Cortex of kidney (tissue), 1 donor: ENCODE results near the gene CPXM2.

Experiments
- DNase-seq: peaks from one replicate; lab custom pipeline; 2025; lab: John Stamatoyannopoulos, UW

The CPXM2 gene

GRCh38 chr10:123904834-123905409 lies 13.3 kb upstream of the CPXM2 start:
- no peak for DNase-seq

- DNase-seq = no peak
Observed at GRCh38 chr10:123903621-123904020, 12.0 kb upstream of the CPXM2 start.

- DNase-seq = no peak
Observed at GRCh38 chr10:123901621-123902020, 10.0 kb upstream of the CPXM2 start.

GRCh38 chr10:123897146-123897545 lies 5.5 kb upstream of the CPXM2 start:
- no peak for DNase-seq

GRCh38 chr10:123896246-123896927 lies 4.8 kb upstream of the CPXM2 start:
- DNase-seq = no peak

- no peak for DNase-seq
Observed at GRCh38 chr10:123893651-123894050, 2.0 kb upstream of the CPXM2 start.

- DNase-seq = no peak
Observed at GRCh38 chr10:123890756-123891143, 857 bp downstream of the CPXM2 start.

- DNase-seq = no peak
Observed at GRCh38 chr10:123890226-123890625, 1.4 kb downstream of the CPXM2 start.

GRCh38 chr10:123889821-123890220 lies 1.8 kb downstream of the CPXM2 start:
- no peak for DNase-seq

GRCh38 chr10:123888751-123889150 lies 2.9 kb downstream of the CPXM2 start:
- DNase-seq = no peak

GRCh38 chr10:123888256-123888655 lies 3.4 kb downstream of the CPXM2 start:
- DNase-seq = no peak

GRCh38 chr10:123886292-123886691 lies 5.3 kb downstream of the CPXM2 start:
- no peak for DNase-seq

- no peak for DNase-seq
Observed at GRCh38 chr10:123885406-123886170, 6.0 kb downstream of the CPXM2 start.

GRCh38 chr10:123884907-123885381 lies 6.7 kb downstream of the CPXM2 start:
- no peak for DNase-seq

GRCh38 chr10:123884351-123884906 lies 7.2 kb downstream of the CPXM2 start:
- no peak for DNase-seq

- no peak for DNase-seq
Observed at GRCh38 chr10:123883673-123884320, 7.8 kb downstream of the CPXM2 start.

- DNase-seq = no peak
Observed at GRCh38 chr10:123882681-123883445, 8.7 kb downstream of the CPXM2 start.

- DNase-seq = no peak
Observed at GRCh38 chr10:123882177-123882576, 9.4 kb downstream of the CPXM2 start.

- no peak for DNase-seq
Observed at GRCh38 chr10:123879606-123880257, 11.9 kb downstream of the CPXM2 start.

- DNase-seq = no peak
Observed at GRCh38 chr10:123878666-123879303, 12.8 kb downstream of the CPXM2 start.
